ENCODE results near the gene BCLAF1. TPM values are rescaled to one million over a fixed set of nuclear protein-coding genes. Genes with fewer than 3 reads are reported as not detected.

Gene BCLAF1
- total RNA-seq, 4 donors from 2014 or later: 73.2 to 119 (median 93.9) TPM

- no peaks in the 10 kb centered on the region for H3K9me3 ChIP-seq
- peaks cover 0 to 15% (median 6%) of the 10 kb centered on the region in 3 donors for H3K4me1 ChIP-seq
- TF ChIP-seq POLR2A (IDR thresholded peaks at IDR 0.05): no peak
- TF ChIP-seq, protein P1, sequence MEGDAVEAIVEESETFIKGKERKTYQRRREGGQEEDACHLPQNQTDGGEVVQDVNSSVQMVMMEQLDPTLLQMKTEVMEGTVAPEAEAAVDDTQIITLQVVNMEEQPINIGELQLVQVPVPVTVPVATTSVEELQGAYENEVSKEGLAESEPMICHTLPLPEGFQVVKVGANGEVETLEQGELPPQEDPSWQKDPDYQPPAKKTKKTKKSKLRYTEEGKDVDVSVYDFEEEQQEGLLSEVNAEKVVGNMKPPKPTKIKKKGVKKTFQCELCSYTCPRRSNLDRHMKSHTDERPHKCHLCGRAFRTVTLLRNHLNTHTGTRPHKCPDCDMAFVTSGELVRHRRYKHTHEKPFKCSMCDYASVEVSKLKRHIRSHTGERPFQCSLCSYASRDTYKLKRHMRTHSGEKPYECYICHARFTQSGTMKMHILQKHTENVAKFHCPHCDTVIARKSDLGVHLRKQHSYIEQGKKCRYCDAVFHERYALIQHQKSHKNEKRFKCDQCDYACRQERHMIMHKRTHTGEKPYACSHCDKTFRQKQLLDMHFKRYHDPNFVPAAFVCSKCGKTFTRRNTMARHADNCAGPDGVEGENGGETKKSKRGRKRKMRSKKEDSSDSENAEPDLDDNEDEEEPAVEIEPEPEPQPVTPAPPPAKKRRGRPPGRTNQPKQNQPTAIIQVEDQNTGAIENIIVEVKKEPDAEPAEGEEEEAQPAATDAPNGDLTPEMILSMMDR (IDR thresholded peaks at IDR 0.05): no peak
- no peak for DNase-seq
- H3K4me3 ChIP-seq: no peak overlapping the region
- no peaks in the 10 kb centered on the region for H3K27me3 ChIP-seq
- 81 to 92% methylated on average over 2 to 3 of the region's 3 CpGs for WGBS, 2 donors
- H3K27ac ChIP-seq: peak overlapping the region in 2 of 4 donors; percentile 2 to 69
- intact Hi-C loops (cut with DNase I): no loop called here
- H3K36me3 ChIP-seq: no peaks in the 10 kb centered on the region
Observed at GRCh38 chr6:136303516-136303915, 13.9 kb upstream of the BCLAF1 start.

GRCh38 chr6:136294621-136295020 is 5.0 kb upstream of the BCLAF1 start:
- intact Hi-C loops (cut with DNase I): no loop called here
- H3K27me3 ChIP-seq: no peaks in the 10 kb centered on the region
- H3K36me3 ChIP-seq: no peaks in the 10 kb centered on the region
- H3K4me1 ChIP-seq: peaks cover 6 to 14% (median 6%) of the 10 kb centered on the region in 3 donors
- no peak overlapping the region for H3K4me3 ChIP-seq
- 96 to 100% methylated on average over 1 to 3 of the region's 3 CpGs for WGBS, 2 donors
- no peak overlapping the region for H3K27ac ChIP-seq
- DNase-seq: no peak
- no peaks in the 10 kb centered on the region for H3K9me3 ChIP-seq
- TF ChIP-seq, protein P1 (IDR thresholded peaks at IDR 0.05): no peak
- TF ChIP-seq POLR2A (IDR thresholded peaks at IDR 0.05): no peak

- peak overlapping the region; percentile 96 to 100 (median 98) for H3K27ac ChIP-seq
- no peaks in the 10 kb centered on the region for H3K27me3 ChIP-seq
- 0 to 2% methylated on average over 20 to 22 of the region's 22 CpGs for WGBS, 2 donors
- no peaks in the 10 kb centered on the region for H3K36me3 ChIP-seq
- no peak for TF ChIP-seq POLR2A (IDR thresholded peaks at IDR 0.05)
- TF ChIP-seq, protein P1 (IDR thresholded peaks at IDR 0.05): no peak
- H3K4me1 ChIP-seq: peaks cover 12 to 46% (median 32%) of the 10 kb centered on the region in 3 donors
- intact Hi-C loops (cut with DNase I): no loop called here
- no peaks in the 10 kb centered on the region for H3K9me3 ChIP-seq
- DNase-seq: peak; percentile 41
- H3K4me3 ChIP-seq: peak overlapping the region; percentile 66 to 99 (median 78)
Observed at GRCh38 chr6:136290410-136291010, 864 bp upstream of the BCLAF1 start.

GRCh38 chr6:136289327-136289578 is 393 bp downstream of the BCLAF1 start:
- no peaks in the 10 kb centered on the region for H3K36me3 ChIP-seq
- 0% methylated on average over 33 to 34 of the region's 34 CpGs for WGBS, 2 donors
- peak overlapping the region; percentile 66 to 99 (median 78) for H3K4me3 ChIP-seq
- H3K27me3 ChIP-seq: no peaks in the 10 kb centered on the region
- H3K4me1 ChIP-seq: peaks cover 19 to 59% (median 44%) of the 10 kb centered on the region in 3 donors
- intact Hi-C loops (cut with DNase I): no loop called here
- TF ChIP-seq POLR2A (IDR thresholded peaks at IDR 0.05): no peak
- TF ChIP-seq, protein P1 (IDR thresholded peaks at IDR 0.05): peak in 1 of 6 experiments; percentile 14
- peak overlapping the region; percentile 96 to 100 (median 98) for H3K27ac ChIP-seq
- DNase-seq: peak; percentile 68
- H3K9me3 ChIP-seq: no peaks in the 10 kb centered on the region

- DNase-seq: peak; percentile 68
- peak overlapping the region; percentile 96 to 100 (median 98) for H3K27ac ChIP-seq
- no peak for TF ChIP-seq POLR2A (IDR thresholded peaks at IDR 0.05)
- TF ChIP-seq, protein P1 (IDR thresholded peaks at IDR 0.05): peak in 3 of 6 experiments; percentile 53 to 64 (median 56)
- 0 to 1% methylated on average over 17 to 30 of the region's 34 CpGs for WGBS, 2 donors
- H3K27me3 ChIP-seq: no peaks in the 10 kb centered on the region
- H3K4me3 ChIP-seq: peak overlapping the region; percentile 66 to 99 (median 78)
- intact Hi-C loops (cut with DNase I): no loop called here
- no peaks in the 10 kb centered on the region for H3K36me3 ChIP-seq
- H3K4me1 ChIP-seq: peaks cover 21 to 64% (median 49%) of the 10 kb centered on the region in 3 donors
- H3K9me3 ChIP-seq: no peaks in the 10 kb centered on the region
Observed at GRCh38 chr6:136288566-136289326, 900 bp downstream of the BCLAF1 start.
